ENCODE data around the gene TNFRSF17. TPM values are rescaled to one million over a fixed set of nuclear protein-coding genes. Genes with fewer than 3 reads are reported as not detected.
A peak's percentile ranks its signal among the peaks of the same experiment; 100 is the strongest.

The TNFRSF17 gene
- total and polyA plus RNA-seq, 2 of the 13 experiments (the other 11 are each of a cell fraction or from before 2014, with no cell fraction given): not detected

DNA sequence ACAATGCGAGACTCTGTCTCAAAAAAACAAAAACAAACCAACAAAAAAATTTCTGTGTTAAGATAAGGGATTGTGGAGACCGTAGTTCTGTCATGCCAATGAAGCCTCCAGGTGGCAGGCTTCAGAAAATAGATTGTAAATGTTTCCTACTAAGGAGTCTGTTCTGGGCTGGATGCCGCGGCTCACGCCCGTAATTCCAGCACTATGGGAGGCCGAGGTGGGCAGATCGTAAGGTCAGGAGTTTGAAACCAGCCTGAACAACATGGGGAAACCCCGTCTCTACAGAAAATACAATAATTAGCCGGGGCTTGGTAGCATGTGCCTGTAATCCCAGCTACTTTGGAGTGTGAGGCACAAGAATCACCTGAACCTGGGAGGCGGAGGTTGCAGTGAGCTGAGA is 7.1 kb downstream of the TNFRSF17 start (continued):
- TF ChIP-seq, protein P1, sequence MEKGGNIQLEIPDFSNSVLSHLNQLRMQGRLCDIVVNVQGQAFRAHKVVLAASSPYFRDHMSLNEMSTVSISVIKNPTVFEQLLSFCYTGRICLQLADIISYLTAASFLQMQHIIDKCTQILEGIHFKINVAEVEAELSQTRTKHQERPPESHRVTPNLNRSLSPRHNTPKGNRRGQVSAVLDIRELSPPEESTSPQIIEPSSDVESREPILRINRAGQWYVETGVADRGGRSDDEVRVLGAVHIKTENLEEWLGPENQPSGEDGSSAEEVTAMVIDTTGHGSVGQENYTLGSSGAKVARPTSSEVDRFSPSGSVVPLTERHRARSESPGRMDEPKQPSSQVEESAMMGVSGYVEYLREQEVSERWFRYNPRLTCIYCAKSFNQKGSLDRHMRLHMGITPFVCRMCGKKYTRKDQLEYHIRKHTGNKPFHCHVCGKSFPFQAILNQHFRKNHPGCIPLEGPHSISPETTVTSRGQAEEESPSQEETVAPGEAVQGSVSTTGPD (CRISPR knock-in tag; IDR thresholded peaks at IDR 0.05): no peak
- TF ChIP-seq SMAD3 (CRISPR knock-in tag; IDR thresholded peaks at IDR 0.05) (no peak), STAT6 (CRISPR knock-in tag; IDR thresholded peaks at IDR 0.05; ENCODE audit: borderline replicate concordance) (no peak), YEATS4 (CRISPR knock-in tag; IDR thresholded peaks at IDR 0.05; ENCODE audit: borderline replicate concordance) (no peak), SETDB1 (CRISPR knock-in tag; IDR thresholded peaks at IDR 0.05; ENCODE audit: borderline replicate concordance) (no peak), ZBTB33 (CRISPR knock-in tag; IDR thresholded peaks at IDR 0.05) (peak; percentile 75; the same call in 1 of the 2 replicates), POGZ (CRISPR knock-in tag; IDR thresholded peaks at IDR 0.05) (no peak), ZNF101 (CRISPR knock-in tag; IDR thresholded peaks at IDR 0.05; ENCODE audit: borderline replicate concordance, low read depth) (no peak), CREB1 (IDR thresholded peaks at IDR 0.05) (no peak), CREB1 (CRISPR knock-in tag; IDR thresholded peaks at IDR 0.05) (no peak), ZNF430 (CRISPR knock-in tag; IDR thresholded peaks at IDR 0.05) (no peak), MAF1 (CRISPR knock-in tag; IDR thresholded peaks at IDR 0.05; ENCODE audit: borderline replicate concordance) (no peak), ZNF292 (CRISPR knock-in tag; IDR thresholded peaks at IDR 0.05; ENCODE audit: borderline replicate concordance, low read depth) (peak; percentile 67; the same call in 1 of the 2 replicates), CCAR2 (optimal IDR thresholded peaks at IDR 0.05; ENCODE audit: low read depth, low read length) (no peak), REL (CRISPR knock-in tag; conservative IDR thresholded peaks at IDR 0.05) (no peak), ZNF780A (CRISPR knock-in tag; IDR thresholded peaks at IDR 0.05) (no peak), ZNF34 (CRISPR knock-in tag; IDR thresholded peaks at IDR 0.05; ENCODE audit: borderline replicate concordance) (no peak), STAG1 (CRISPR knock-in tag; IDR thresholded peaks at IDR 0.05) (peak; percentile 69)
- TF ChIP-seq, protein P2, sequence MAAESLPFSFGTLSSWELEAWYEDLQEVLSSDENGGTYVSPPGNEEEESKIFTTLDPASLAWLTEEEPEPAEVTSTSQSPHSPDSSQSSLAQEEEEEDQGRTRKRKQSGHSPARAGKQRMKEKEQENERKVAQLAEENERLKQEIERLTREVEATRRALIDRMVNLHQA (CRISPR knock-in tag; IDR thresholded peaks at IDR 0.05): no peak

Measured in HepG2 (cell line).